Brain pericyte (primary cell): ENCODE data around the gene TEX22.

Experiments
- DNase-seq: peaks from one replicate; pipeline ENCODE4 v3.0.0-alpha.2; 2012; ENCODE audit warnings: low read depth, low spot score

TEX22 gene

DNA sequence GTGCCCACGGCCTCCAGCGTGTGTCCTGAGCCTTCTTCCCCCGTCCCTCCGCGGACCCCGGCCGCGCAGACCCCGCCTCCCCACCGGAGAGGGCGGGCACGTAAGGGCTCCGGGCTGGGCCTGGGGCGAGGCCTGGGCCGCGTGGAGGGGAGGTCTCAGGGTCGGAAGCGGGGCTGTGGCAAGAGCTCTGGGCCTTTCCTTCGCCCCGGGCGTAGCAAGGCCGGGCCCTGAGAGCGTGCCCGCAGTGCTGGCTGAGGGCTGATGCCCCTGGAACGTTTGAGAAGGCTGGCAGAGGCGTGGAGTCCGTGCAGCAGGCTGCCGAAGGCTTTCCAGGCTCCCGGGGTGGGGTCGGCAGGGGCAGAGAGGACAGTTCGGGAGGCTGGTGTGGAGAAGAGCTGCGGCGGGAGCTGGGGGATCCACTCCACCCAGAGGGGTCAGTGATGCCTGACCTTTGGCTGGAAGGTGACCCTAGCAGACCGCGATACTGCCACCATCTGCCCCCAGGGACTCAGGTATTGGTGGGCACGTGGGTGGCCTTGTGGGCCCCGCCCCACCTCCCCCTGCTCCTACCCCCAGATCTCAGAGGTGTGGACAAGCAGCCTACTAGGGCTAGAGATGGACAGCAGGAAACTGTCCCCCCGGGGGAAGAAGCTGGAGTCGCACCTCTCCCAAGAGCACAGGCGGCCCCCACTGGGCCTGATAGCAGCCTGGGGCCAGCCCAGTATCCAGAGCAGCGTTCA is 558 bp downstream of the TEX22 start:
- DNase-seq: no peak

DNA sequence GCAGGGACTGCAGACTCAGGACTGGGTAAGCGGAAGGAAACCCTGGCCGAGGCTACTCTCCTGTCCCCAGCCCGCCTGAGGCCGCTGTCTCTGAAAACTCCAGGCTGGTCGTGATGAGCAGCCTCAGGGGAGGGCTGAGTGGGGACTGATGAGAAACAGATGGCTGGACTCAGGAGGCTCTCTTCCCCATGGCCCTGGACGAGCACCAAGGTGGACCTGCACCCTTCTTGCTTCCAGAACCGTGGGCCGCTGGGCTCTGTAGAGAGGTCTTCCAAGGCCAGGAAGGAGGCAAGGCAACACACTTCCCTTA is 1.1 kb downstream of the TEX22 start:
- DNase-seq: no peak

DNA sequence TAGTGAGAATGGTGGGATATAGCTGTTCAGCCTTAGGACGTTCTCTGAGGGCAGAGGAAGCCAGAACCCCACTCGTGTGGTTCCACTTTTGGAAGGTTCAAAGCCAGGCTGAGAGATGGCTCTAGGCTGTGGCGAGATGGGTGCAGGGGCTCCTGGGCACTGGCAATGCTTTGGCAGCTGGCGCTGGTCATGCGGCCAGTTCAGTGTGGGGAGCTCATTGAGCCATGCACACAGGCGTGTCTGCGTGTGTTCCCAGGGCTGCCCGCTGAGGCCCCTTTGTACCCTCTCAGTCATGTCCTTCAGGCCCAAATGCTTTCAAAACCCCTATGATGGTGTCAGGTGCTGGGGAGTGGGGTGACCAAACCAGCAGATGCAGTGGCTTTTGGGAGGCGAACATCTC is 1.7 kb downstream of the TEX22 start:
- no peak for DNase-seq

DNA sequence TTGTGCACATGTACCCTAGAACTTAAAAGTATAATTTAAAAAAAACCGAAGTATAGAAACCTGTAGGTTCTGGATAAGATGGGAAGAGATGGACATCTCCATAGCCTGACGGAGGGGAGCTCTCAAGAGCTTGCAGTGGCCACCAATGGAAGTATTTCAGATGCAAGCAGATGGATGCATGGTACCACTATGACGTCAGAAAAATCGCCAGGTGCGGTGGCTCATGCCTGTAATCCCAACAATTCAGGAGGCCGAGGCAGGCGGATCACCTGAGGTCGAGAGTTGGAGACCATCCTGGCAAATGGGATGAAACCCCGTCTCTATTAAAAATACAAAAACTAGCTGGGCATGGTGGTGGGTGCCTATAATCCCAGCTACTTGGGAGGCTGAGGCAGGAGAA is 3.4 kb downstream of the TEX22 start:
- no peak for DNase-seq

DNA sequence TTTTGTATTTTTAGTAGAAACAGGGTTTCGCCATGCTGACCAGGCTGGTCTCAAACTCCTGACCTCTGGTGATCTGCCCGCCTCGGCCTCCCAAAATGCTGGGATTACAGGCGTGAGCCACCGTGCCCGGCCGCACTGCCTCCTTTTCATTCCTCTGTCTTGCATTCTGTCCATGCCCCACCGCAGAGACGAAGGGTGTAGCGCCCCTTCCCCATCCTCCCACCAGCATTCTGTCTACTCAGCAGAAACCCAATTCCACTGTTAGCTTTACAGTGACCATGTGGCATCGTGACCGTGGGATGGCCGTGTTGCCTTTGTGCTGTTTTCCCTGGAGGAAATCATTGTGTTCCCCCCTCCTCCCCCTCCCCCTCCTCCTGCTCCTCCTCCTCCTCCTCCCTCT is 10.3 kb downstream of the TEX22 start:
- no peak for DNase-seq

- DNase-seq: no peak
These were observed 11.0 kb downstream of the TEX22 start for GRCh38 chr14:105409364-105409763.

- DNase-seq: no peak
These were observed 12.3 kb downstream of the TEX22 start for GRCh38 chr14:105410642-105411016.

- no peak for DNase-seq
These were observed 12.9 kb downstream of the TEX22 start for GRCh38 chr14:105411017-105411941.

DNA sequence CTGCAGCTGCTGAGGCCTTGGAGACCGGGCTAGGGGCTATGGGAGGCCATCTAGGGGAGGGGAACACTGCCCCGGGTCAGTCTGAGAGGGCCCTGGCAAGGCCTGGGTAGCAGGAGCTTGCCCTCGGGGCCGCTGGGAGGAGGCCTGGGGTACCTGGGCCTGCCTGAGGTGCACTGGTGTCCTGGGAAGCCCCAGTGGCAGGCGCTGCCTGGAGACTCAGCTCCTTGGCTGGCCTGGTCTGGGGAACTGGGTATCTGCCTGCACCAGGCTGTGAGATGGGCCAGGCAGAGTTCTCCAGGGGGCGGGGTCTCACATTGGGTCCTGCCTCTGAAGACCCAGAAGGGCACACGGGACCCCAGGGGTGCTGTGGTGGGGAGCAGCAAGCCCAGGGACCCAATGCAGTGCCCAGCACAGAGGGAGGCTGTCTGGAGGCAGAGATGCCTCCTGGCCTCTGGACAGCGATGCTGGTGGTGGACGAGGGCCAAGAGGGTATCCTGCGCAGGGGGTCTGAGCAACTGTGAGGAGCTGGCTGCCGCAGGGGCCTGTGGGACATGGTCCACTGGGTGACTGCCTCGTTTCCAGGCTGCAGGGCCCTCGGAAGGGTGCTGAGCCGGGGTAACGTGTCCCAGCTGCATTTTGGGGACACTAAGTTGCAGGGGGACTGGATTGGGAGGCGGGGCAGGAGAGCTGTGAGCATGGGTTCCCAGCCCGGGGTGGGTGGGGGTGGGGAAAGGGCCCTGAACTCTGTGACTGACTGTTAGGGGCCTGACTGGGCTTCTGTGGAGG is 13.8 kb downstream of the TEX22 start:
- DNase-seq: no peak

DNA sequence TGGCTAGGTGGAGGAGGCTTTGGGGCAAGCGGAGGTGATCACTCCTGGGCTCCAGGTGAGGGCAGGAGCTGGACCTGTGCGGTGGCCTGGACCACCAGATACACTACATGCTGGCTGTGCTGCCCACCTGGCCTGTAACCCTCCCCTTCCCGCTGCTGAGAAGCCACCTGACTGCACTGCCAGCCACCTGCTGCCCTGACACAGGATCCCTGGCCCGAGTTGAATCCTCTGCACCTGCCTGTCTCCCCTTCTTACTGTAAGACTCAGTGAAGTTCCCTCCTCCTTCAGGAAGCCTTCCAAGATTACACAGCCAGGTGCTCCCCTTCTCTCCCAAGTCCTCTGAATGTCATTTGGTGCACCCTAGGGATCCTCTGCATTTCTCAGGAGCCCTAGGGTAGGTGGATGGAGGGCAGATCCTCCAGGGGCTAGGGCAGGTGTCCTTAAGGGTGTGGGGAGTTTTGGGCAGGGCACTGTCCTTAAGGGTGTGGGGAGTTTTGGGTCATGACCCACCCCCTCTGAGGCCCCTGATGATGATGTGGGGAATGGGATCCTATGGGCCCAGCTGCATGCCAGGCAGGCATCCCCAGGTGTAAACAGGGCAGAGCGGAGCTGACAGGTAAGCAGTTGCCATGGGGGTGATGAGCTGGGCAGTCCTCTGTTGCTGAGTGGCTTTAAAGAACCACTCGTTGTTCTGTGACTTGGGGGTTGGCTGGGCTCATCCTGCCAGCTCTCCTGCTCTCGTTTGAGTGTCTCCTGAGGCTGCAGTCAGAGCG is 14.6 kb downstream of the TEX22 start:
- no peak for DNase-seq

GRCh38 chr14:105413544-105413886 is 15.2 kb downstream of the TEX22 start:
- DNase-seq: no peak

- DNase-seq: no peak
These were observed 16.4 kb downstream of the TEX22 start for GRCh38 chr14:105414456-105415371.

DNA sequence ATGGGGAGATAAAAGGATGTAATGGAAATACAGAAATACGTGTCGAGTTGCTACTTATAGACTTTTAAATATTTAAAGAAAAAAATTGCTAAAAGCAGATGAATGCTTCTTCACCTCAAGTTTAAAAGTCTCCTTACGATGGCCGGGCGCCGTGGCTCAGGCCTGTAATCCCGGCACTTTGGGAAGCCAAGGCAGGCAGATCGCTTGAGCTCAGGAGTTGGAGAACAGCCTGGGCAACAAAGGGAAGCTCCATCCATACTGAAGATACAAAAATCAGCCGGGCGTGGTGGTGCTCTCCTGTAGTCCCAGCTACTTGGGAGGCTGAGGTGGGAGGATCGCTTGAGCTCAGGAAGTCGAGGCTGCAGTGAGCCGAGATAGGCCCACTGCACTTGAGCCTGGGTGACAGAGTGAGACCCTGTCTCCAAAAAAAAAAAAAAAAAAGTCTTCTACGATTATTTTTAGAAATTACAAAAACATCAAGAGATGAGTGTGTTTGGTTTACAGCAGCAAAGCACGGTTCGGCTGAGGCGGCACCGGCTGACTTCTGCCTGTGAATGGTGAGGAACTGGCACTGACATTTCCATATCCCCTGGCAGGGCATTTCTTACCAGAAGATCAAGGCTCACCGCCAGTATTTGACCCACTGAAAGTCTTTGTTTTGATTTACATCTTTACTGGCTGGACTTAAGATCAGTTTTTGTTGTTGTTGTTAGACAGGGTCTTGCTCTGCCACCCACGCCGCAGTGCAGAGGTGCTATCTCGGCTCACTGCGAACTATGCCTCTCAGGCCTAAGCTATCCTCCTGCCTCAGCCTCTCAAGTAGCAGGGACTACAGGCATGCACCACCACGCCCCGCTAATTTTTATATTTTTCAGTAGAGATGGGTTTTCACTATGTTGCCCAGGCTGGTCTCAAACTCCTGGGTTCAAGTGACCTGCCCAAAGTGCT is 17.4 kb downstream of the TEX22 start:
- DNase-seq: no peak

DNA sequence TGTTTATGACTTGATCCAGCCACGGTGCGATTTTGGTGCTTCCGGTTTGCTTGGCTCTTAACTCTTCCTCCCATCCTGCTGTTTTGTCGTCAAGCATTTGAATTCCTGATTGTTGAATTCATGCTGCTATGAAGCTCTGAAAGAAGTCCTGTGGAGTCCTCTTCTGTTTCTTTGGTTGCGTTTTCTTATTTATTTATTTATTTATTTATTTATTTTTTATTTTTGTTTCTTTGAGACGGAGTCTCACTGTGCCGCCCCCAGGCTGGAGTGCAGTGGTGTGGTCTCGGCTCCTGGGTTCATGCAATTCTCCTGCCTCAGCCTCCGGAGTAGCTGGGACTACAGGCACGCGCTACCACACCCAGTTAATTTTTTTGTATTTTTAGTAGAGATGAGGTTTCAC is 18.3 kb downstream of the TEX22 start:
- DNase-seq: no peak

- no peak for DNase-seq
These were observed 19.4 kb downstream of the TEX22 start for GRCh38 chr14:105417690-105418121.

GRCh38 chr14:105418269-105419194 is 20.2 kb downstream of the TEX22 start:
- no peak for DNase-seq

GRCh38 chr14:105419195-105420091 is 21.1 kb downstream of the TEX22 start, which contains the start of gene MTA1:
Gene MTA1, plus strand, starts transcription at chr14:105419827. Its CDS starts 209 bp downstream, at chr14:105420036.
- DNase-seq: no peak
